Gastroesophageal sphincter (tissue), 4 donors: Measurements from ENCODE around the gene ATP2B2. TPM values are rescaled to one million over a fixed set of nuclear protein-coding genes. Genes with fewer than 3 reads are reported as not detected.

Experiments used
- ATAC-seq: fragments of 150-250 bp; one replicate; pipeline ENCODE4 v1.9.1; 2016; ENCODE audit warnings: mild to moderate bottlenecking, moderate library complexity
- H3K27ac ChIP-seq, 4 donors: fragments of 200-600 bp; sonication (generic) in 3 of 4; 1 replicate in 3 of 4; 2 replicates in 1 of 4; pipeline ENCODE4 v1.5.1; 2016 to 2019
- H3K27me3 ChIP-seq: fragments of 200-600 bp; sonication (generic); one replicate; pipeline ENCODE4 v1.5.1; 2019
- H3K36me3 ChIP-seq, 2 donors: fragments of 200-600 bp; sonication (generic); one replicate each; pipeline ENCODE4 v1.5.1; 2019; ENCODE audit warnings: control low read depth in 1 of 2
- H3K4me1 ChIP-seq, 3 donors: fragments of 200-600 bp; sonication (generic); 1 replicate in 2 of 3; 2 replicates in 1 of 3; pipeline ENCODE4 v1.5.1; 2016 to 2019; ENCODE audit warnings: control low read depth in 2 of 3
- H3K4me3 ChIP-seq, 2 donors: fragments of 200-600 bp; sonication (generic); one replicate each; pipeline ENCODE4 v1.5.1; 2019; ENCODE audit warnings: mild to moderate bottlenecking in 1 of 2, moderate library complexity in 1 of 2
- H3K9me3 ChIP-seq, 3 donors: fragments of 200-600 bp; sonication (generic); one replicate each; pipeline ENCODE4 v1.5.1; 2017 to 2019; ENCODE audit warnings: control low read depth in 2 of 3
- EP300 ChIP-seq: sonication (generic); formaldehyde crosslinking; IDR thresholded peaks from one replicate; pipeline ENCODE4 v1.6.1; 2017; ENCODE audit warnings: antibody characterized with exemption, mild to moderate bottlenecking
- POLR2A ChIP-seq, 2 donors: fragments of 450-650 bp; IDR thresholded peaks; one replicate each; pipeline ENCODE4 v1.6.1; 2017; ENCODE audit warnings: antibody characterized with exemption in 2 of 2, mild to moderate bottlenecking in 2 of 2, moderate library complexity in 1 of 2
- POLR2AphosphoS5 ChIP-seq: sonication (generic); formaldehyde crosslinking; IDR thresholded peaks from one replicate; pipeline ENCODE4 v1.6.1; 2017; ENCODE audit warnings: antibody characterized with exemption
- WGBS, 2 donors: methylation state at CpG; one replicate each; pipeline ENCODE4 v1.1.5; 2018; ENCODE audit warnings: low coverage in 1 of 2; 5-methylcytosine and 5-hydroxymethylcytosine counted together
- total RNA-seq, 4 donors: library from RNA; depleted of rRNA; stranded (reverse); fragments of >200 nt; gene quantifications; one replicate each; pipeline ENCODE4 v1.1.0, GENCODE V29; 2016
- TF ChIP-seq, protein P1 (sequence below), 4 experiments: fragments of 200-600 bp in 2 of 4; fragments of 450-650 bp in 2 of 4; sonication (generic) in 1 of 4; IDR thresholded peaks; one replicate each; pipeline ENCODE4 v1.5.1; 2017 to 2019; ENCODE audit warnings: antibody characterized with exemption in 4 of 4, mild to moderate bottlenecking in 2 of 4, moderate library complexity in 2 of 4

Gene ATP2B2
- total RNA-seq, 4 donors from 2014 or later = 0.13 to 0.30 (median 0.27) TPM; not detected in 1

- ATAC-seq = no peak
- Histone ChIP-seq H3K9me3 (no peaks in the 10 kb centered on the region), H3K27ac (no peak overlapping the region), H3K36me3 (no peaks in the 10 kb centered on the region), H3K4me1 (no peaks in the 10 kb centered on the region), H3K4me3 (no peak overlapping the region), H3K27me3 (peaks cover 45% of the 10 kb centered on the region)
- TF ChIP-seq POLR2AphosphoS5 (no peak), POLR2A (IDR thresholded peaks at IDR 0.05) (no peak), EP300 (no peak)
- TF ChIP-seq, protein P1, sequence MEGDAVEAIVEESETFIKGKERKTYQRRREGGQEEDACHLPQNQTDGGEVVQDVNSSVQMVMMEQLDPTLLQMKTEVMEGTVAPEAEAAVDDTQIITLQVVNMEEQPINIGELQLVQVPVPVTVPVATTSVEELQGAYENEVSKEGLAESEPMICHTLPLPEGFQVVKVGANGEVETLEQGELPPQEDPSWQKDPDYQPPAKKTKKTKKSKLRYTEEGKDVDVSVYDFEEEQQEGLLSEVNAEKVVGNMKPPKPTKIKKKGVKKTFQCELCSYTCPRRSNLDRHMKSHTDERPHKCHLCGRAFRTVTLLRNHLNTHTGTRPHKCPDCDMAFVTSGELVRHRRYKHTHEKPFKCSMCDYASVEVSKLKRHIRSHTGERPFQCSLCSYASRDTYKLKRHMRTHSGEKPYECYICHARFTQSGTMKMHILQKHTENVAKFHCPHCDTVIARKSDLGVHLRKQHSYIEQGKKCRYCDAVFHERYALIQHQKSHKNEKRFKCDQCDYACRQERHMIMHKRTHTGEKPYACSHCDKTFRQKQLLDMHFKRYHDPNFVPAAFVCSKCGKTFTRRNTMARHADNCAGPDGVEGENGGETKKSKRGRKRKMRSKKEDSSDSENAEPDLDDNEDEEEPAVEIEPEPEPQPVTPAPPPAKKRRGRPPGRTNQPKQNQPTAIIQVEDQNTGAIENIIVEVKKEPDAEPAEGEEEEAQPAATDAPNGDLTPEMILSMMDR (IDR thresholded peaks at IDR 0.05) = no peak
- 70% methylated on average over 2 of the region's 6 CpGs; no CpG with 5 or more reads in 1 of the 2 donors for WGBS, 2 donors
Measured at GRCh38 chr3:10420745-10421475, 84.5 kb downstream of the ATP2B2 start.

DNA sequence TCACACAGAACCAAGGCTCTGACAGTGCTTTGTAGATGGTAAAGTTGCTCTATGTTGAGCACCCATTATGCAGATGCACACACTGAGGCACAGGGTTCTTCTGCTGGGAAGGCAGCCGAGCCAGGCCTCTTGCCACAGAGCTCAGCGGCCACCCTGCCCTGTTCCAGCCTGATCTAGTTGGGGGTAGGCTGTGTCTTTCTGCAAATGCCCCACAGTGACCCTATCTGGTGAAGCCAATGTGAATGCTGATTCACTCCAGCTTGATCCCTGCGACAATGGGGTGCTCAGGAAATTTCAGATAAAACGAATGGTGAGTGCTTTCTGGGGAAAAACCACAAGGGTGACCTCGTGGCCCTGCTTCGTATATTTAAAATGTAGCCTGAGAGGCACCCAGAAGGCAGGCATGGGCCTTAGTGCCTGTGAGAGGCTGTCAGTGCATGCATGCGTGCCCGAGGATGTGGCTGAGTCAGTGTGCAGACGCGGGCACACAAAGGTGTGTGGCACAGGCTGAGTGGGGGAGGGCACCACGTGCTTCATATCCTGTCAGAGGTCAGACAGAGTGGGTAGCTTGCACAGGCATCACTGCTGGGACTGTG lies 85.7 kb downstream of the ATP2B2 start:
- ATAC-seq = no peak
- TF ChIP-seq EP300 (no peak), POLR2A (IDR thresholded peaks at IDR 0.05) (no peak), POLR2AphosphoS5 (no peak)
- TF ChIP-seq, protein P1 (IDR thresholded peaks at IDR 0.05) = no peak
- WGBS, 2 donors = 67 to 83% methylated on average over 2 to 5 of the region's 11 CpGs

GRCh38 chr3:10417847-10418246 lies 87.5 kb downstream of the ATP2B2 start:
- H3K36me3 ChIP-seq = no peaks in the 10 kb centered on the region
- 80 to 88% methylated on average over 1 to 2 of the region's 2 CpGs for WGBS, 2 donors
- ATAC-seq = no peak

More for the DNA sequence above, 85.7 kb downstream of the ATP2B2 start:
- Histone ChIP-seq H3K9me3 (no peaks in the 10 kb centered on the region), H3K27ac (no peak overlapping the region), H3K36me3 (no peaks in the 10 kb centered on the region), H3K4me1 (no peaks in the 10 kb centered on the region), H3K4me3 (no peak overlapping the region), H3K27me3 (peaks cover 45% of the 10 kb centered on the region)

DNA sequence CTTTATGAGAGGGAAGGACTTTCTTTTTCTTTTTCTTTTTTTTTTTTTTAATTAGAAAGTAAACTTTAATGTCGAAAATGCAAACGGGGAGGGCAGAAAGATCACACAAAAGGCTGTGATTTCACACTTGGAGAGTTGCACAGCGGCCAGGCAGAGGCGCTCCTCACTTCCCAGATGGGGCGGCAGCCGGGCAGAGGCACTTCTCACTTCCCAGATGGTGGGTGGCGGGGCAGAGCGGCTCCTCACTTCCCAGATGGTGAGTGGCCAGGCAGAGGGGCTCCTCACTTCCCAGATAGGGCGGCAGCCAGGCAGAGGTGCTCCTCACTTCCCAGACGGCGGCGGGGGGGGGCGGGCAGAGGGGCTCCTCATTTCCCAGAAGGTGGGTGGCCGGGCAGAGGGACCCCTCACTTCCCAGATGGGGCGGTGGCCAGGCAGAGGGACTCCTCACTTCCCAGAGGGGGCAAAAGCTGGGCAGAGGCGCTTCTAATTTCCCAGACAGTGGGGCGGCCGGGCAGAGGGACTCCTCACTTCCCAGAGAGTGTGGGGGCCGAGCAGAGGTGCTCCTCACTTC lies 88.6 kb downstream of the ATP2B2 start:
- H3K9me3 ChIP-seq = no peaks in the 10 kb centered on the region
- ATAC-seq = no peak
- no peaks in the 10 kb centered on the region for H3K4me1 ChIP-seq
- 0% methylated on average over 1 of the region's 19 CpGs; no CpG with 5 or more reads in 1 of the 2 donors for WGBS, 2 donors
- TF ChIP-seq, protein P1 (IDR thresholded peaks at IDR 0.05) = no peak
- no peak for TF ChIP-seq POLR2AphosphoS5
- no peak for TF ChIP-seq POLR2A (IDR thresholded peaks at IDR 0.05)
- no peak for TF ChIP-seq EP300
- H3K27me3 ChIP-seq = peaks cover 32% of the 10 kb centered on the region
- no peaks in the 10 kb centered on the region for H3K36me3 ChIP-seq
- no peak overlapping the region for H3K27ac ChIP-seq
- no peak overlapping the region for H3K4me3 ChIP-seq

More at GRCh38 chr3:10417847-10418246, 87.5 kb downstream of the ATP2B2 start:
- TF ChIP-seq POLR2A (IDR thresholded peaks at IDR 0.05) (no peak), POLR2AphosphoS5 (no peak), EP300 (no peak)
- TF ChIP-seq, protein P1 (IDR thresholded peaks at IDR 0.05) = no peak
- Histone ChIP-seq H3K27me3 (peaks cover 42% of the 10 kb centered on the region), H3K4me3 (no peak overlapping the region), H3K4me1 (no peaks in the 10 kb centered on the region), H3K9me3 (no peaks in the 10 kb centered on the region), H3K27ac (no peak overlapping the region)
